Neural crest cell (in vitro differentiated cells): ENCODE results near the gene SLX4. TPM values are rescaled to one million over a fixed set of nuclear protein-coding genes. Genes with fewer than 3 reads are reported as not detected.

Experiments
- DNase-seq: peaks from one replicate; pipeline ENCODE4 v3.0.0; 2021; ENCODE audit warnings: low read depth, mixed read lengths, low spot score
- H3K27ac Mint-ChIP-seq: one replicate; pipeline ENCODE4 v1.8.0; 2021; ENCODE audit warnings: mild to moderate bottlenecking, mixed read lengths; ENCODE audit not compliant: unreplicated experiment
- H3K27me3 Mint-ChIP-seq: 2 replicates; pipeline ENCODE4 v1.8.0; 2021; ENCODE audit warnings: low read depth, mild to moderate bottlenecking, mixed read lengths
- H3K36me3 Mint-ChIP-seq: 2 replicates; pipeline ENCODE4 v1.8.0; 2021; ENCODE audit warnings: low read depth, mild to moderate bottlenecking, mixed read lengths
- H3K4me1 Mint-ChIP-seq: 2 replicates; pipeline ENCODE4 v1.8.0; 2021; ENCODE audit warnings: mixed read lengths
- H3K4me3 Mint-ChIP-seq: one replicate; pipeline ENCODE4 v1.8.0; 2021; ENCODE audit warnings: mild to moderate bottlenecking, mixed read lengths
- H3K9me3 Mint-ChIP-seq: 2 replicates; pipeline ENCODE4 v1.8.0; 2021; ENCODE audit warnings: mixed read lengths
- CTCF ChIP-seq: fragments of 200-600 bp; sonication (generic); conservative IDR thresholded peaks from 2 replicates; pipeline ENCODE4 v1.5.0; 2021; ENCODE audit warnings: antibody characterized with exemption, mild to moderate bottlenecking
- total RNA-seq: library from RNA; stranded (reverse); gene quantifications from 2 replicates; pipeline ENCODE4 v1.2.1, GENCODE V29; 2021

Gene SLX4
- total RNA-seq, 1 donor from 2014 or later: 17.7 TPM

GRCh38 chr16:3548859-3549258 lies 62.5 kb downstream of the SLX4 start:
- Mint-ChIP-seq H3K4me1 (peaks cover 10% of the 10 kb centered on the region), H3K36me3 (no peaks in the 10 kb centered on the region), H3K27me3 (no peaks in the 10 kb centered on the region), H3K4me3 (no peak overlapping the region), H3K9me3 (peaks cover 15% of the 10 kb centered on the region), H3K27ac (no peak overlapping the region)
- DNase-seq: no peak
- TF ChIP-seq CTCF: no peak

GRCh38 chr16:3548445-3548844 lies 63.0 kb downstream of the SLX4 start:
- H3K4me1 Mint-ChIP-seq: peaks cover 10% of the 10 kb centered on the region
- H3K27ac Mint-ChIP-seq: no peak overlapping the region
- H3K9me3 Mint-ChIP-seq: peaks cover 15% of the 10 kb centered on the region
- no peaks in the 10 kb centered on the region for H3K36me3 Mint-ChIP-seq
- DNase-seq: no peak
- no peak overlapping the region for H3K4me3 Mint-ChIP-seq
- H3K27me3 Mint-ChIP-seq: no peaks in the 10 kb centered on the region
- no peak for TF ChIP-seq CTCF

GRCh38 chr16:3546986-3547682 lies 64.3 kb downstream of the SLX4 start:
- Mint-ChIP-seq H3K36me3 (no peaks in the 10 kb centered on the region), H3K4me1 (peaks cover 5% of the 10 kb centered on the region), H3K4me3 (no peak overlapping the region), H3K27me3 (no peaks in the 10 kb centered on the region), H3K27ac (no peak overlapping the region), H3K9me3 (peaks cover 14% of the 10 kb centered on the region)
- no peak for DNase-seq
- no peak for TF ChIP-seq CTCF

- no peak overlapping the region for H3K4me3 Mint-ChIP-seq
- H3K27ac Mint-ChIP-seq: no peak overlapping the region
- TF ChIP-seq CTCF: no peak
- H3K9me3 Mint-ChIP-seq: no peaks in the 10 kb centered on the region
- H3K27me3 Mint-ChIP-seq: no peaks in the 10 kb centered on the region
- no peak for DNase-seq
- peaks cover 5% of the 10 kb centered on the region for H3K4me1 Mint-ChIP-seq
- H3K36me3 Mint-ChIP-seq: no peaks in the 10 kb centered on the region
These were observed 68.6 kb downstream of the SLX4 start for GRCh38 chr16:3542601-3543373.

GRCh38 chr16:3541527-3542155 lies 69.8 kb downstream of the SLX4 start:
- H3K36me3 Mint-ChIP-seq: no peaks in the 10 kb centered on the region
- H3K27ac Mint-ChIP-seq: no peak overlapping the region
- H3K4me3 Mint-ChIP-seq: no peak overlapping the region
- no peak for DNase-seq
- no peak for TF ChIP-seq CTCF
- H3K27me3 Mint-ChIP-seq: no peaks in the 10 kb centered on the region
- H3K9me3 Mint-ChIP-seq: no peaks in the 10 kb centered on the region
- H3K4me1 Mint-ChIP-seq: peaks cover 5% of the 10 kb centered on the region
